ENCODE results near the gene DCLRE1B.
A peak's percentile ranks its signal among the peaks of the same experiment; 100 is the strongest.
"Not testable (repeated sequence)": the region's sequence is repeated elsewhere in the genome, so short reads cannot be mapped to it uniquely, and the experiment has no call there.

The DCLRE1B gene

GRCh38 chr1:113946678-113947387 lies 41.7 kb downstream of the DCLRE1B start:
- peak; percentile 78 for FAIRE-seq
- TF ChIP-seq, protein P1, sequence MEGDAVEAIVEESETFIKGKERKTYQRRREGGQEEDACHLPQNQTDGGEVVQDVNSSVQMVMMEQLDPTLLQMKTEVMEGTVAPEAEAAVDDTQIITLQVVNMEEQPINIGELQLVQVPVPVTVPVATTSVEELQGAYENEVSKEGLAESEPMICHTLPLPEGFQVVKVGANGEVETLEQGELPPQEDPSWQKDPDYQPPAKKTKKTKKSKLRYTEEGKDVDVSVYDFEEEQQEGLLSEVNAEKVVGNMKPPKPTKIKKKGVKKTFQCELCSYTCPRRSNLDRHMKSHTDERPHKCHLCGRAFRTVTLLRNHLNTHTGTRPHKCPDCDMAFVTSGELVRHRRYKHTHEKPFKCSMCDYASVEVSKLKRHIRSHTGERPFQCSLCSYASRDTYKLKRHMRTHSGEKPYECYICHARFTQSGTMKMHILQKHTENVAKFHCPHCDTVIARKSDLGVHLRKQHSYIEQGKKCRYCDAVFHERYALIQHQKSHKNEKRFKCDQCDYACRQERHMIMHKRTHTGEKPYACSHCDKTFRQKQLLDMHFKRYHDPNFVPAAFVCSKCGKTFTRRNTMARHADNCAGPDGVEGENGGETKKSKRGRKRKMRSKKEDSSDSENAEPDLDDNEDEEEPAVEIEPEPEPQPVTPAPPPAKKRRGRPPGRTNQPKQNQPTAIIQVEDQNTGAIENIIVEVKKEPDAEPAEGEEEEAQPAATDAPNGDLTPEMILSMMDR (IDR thresholded peaks at IDR 0.05; ENCODE audit: insufficient read depth, missing control alignments): no peak
- DNase-seq (ENCODE audit: insufficient read length, low spot score): peak; percentile 47

DNA sequence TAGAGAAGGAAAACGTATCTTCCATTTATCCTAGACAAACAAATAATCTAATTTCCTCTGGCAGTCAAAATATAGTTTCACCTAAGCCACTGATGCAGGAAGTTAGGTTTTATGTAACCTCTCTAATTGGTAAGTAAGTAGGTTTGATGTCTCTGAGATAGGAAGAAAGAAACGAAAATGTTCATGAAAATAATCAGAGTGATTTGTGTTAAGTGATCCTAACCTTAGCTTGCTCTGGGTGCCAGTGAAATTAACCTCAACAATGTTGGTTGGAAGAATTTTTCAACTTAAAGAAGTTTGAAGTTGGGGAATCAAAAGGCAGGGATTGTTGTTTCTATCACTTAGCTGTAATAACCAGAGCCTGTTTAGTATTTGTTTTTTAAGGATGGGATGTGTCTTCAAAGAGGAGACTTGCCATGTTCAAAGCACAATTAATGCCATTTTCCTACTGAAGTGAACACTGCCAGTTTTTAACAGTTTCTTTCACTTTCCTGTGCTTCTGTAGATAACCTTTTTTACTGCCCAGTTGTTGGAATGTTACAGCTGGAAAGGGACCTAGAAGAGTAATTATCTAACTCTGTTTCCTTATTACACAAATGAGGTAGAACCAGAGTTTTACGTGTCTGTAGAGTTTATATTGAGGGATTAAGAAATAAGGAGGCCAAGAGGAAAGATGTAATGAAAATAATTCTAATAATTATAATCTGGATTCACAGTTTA lies 42.4 kb downstream of the DCLRE1B start:
- DNase-seq (ENCODE audit: insufficient read length, low spot score) (no peak), FAIRE-seq (no peak)
- TF ChIP-seq, protein P1 (IDR thresholded peaks at IDR 0.05; ENCODE audit: insufficient read depth, missing control alignments): no peak

GRCh38 chr1:113948151-113948550 lies 43.0 kb downstream of the DCLRE1B start:
- not testable (repeated sequence) for FAIRE-seq; DNase-seq (ENCODE audit: insufficient read length, low spot score)

GRCh38 chr1:113949007-113949406 lies 43.9 kb downstream of the DCLRE1B start:
- no peak for FAIRE-seq
- no peak for DNase-seq (ENCODE audit: insufficient read length, low spot score)
- TF ChIP-seq, protein P1 (IDR thresholded peaks at IDR 0.05; ENCODE audit: insufficient read depth, missing control alignments): peak; percentile 11

- DNase-seq (ENCODE audit: insufficient read length, low spot score) (no peak), FAIRE-seq (no peak)
- TF ChIP-seq, protein P1 (IDR thresholded peaks at IDR 0.05; ENCODE audit: insufficient read depth, missing control alignments): no peak
Measured at GRCh38 chr1:113950908-113951307, 45.8 kb downstream of the DCLRE1B start.

- FAIRE-seq (no peak), DNase-seq (ENCODE audit: insufficient read length, low spot score) (no peak)
- TF ChIP-seq, protein P1 (IDR thresholded peaks at IDR 0.05; ENCODE audit: insufficient read depth, missing control alignments): no peak
Measured at GRCh38 chr1:113951719-113952118, 46.6 kb downstream of the DCLRE1B start.

- DNase-seq (ENCODE audit: insufficient read length, low spot score) (no peak), FAIRE-seq (no peak)
- TF ChIP-seq, protein P1 (IDR thresholded peaks at IDR 0.05; ENCODE audit: insufficient read depth, missing control alignments): no peak
Measured at GRCh38 chr1:113957984-113958383, 52.9 kb downstream of the DCLRE1B start.
